Panc1 (cell line): ENCODE results near the gene PSORS1C2. TPM values are rescaled to one million over a fixed set of nuclear protein-coding genes. Genes with fewer than 3 reads are reported as not detected.

Experiments used
- ATAC-seq: fragments of 200-7000 bp; cut with Tn5 transposase; 2 replicates; pipeline ENCODE4 v1.9.1; 2020; ENCODE audit warnings: mild to moderate bottlenecking, moderate library complexity
- BruUV-seq: library from RNA; stranded (reverse); fragments of 400-500 nt; replicated peaks from 2 replicates; lab custom pipeline; 2021; lab: Mats Ljungman, UMichigan
- CTCF ChIA-PET: fragments of 300-600 bp; sonication (Branson Sonifier 250); formaldehyde crosslinking; loops from one replicate; lab custom pipeline; 2022; ENCODE audit warnings: antibody characterized with exemption; lab: Charles Lee
- POLR2A ChIA-PET: fragments of 300-600 bp; sonication (Branson Sonifier 250); formaldehyde crosslinking; loops from one replicate; lab custom pipeline; 2022; ENCODE audit warnings: antibody characterized with exemption; lab: Charles Lee
- DNase-seq: peaks from one replicate; pipeline ENCODE4 v3.0.0-alpha.2; 2010; ENCODE audit warnings: low read depth, low spot score
- H3K27ac ChIP-seq: 2 replicates; pipeline ENCODE4 v1.5.1; 2011; ENCODE audit warnings: mild to moderate bottlenecking, low read length, inconsistent platforms
- H3K27me3 ChIP-seq: fragments of 200-500 bp; sonication (Bioruptor generic); 2 replicates; pipeline ENCODE4 v1.6.0; 2014; ENCODE audit warnings: low read length, inconsistent platforms; ENCODE audit not compliant: control insufficient read depth, insufficient read depth
- H3K36me3 ChIP-seq: fragments of 200-500 bp; sonication (Bioruptor generic); 2 replicates; pipeline ENCODE4 v1.5.1; 2014; ENCODE audit warnings: inconsistent platforms, mild to moderate bottlenecking, low read length, moderate library complexity; ENCODE audit not compliant: control insufficient read depth, insufficient read depth
- H3K4me1 ChIP-seq: 2 replicates; pipeline ENCODE4 v1.5.1; 2011; ENCODE audit warnings: inconsistent platforms, mild to moderate bottlenecking, low read length, moderate library complexity; ENCODE audit not compliant: control insufficient read depth, insufficient read depth
- H3K4me3 ChIP-seq, 2 experiments: 2 replicates each; pipeline ENCODE4 v1.5.1; 2011 to 2012; ENCODE audit warnings: low read depth in 2 of 2, low read length in 2 of 2, mild to moderate bottlenecking in 2 of 2, inconsistent platforms in 1 of 2, moderate library complexity in 1 of 2
- H3K9me3 ChIP-seq: fragments of 200-500 bp; sonication (Bioruptor generic); 2 replicates; pipeline ENCODE4 v1.5.1; 2014; ENCODE audit warnings: low read depth, mild to moderate bottlenecking, inconsistent platforms, low read length, moderate library complexity; ENCODE audit not compliant: control insufficient read depth, insufficient read depth
- CTCF ChIP-seq: fragments of 450-650 bp; IDR thresholded peaks from 2 replicates; pipeline ENCODE4 v1.5.1; 2017; ENCODE audit warnings: mild to moderate bottlenecking
- POLR2AphosphoS5 ChIP-seq: IDR thresholded peaks from 2 replicates; pipeline ENCODE4 v1.6.1; 2012; ENCODE audit warnings: mild to moderate bottlenecking, low read depth, low read length, moderate library complexity
- SIN3A ChIP-seq: IDR thresholded peaks from 2 replicates; pipeline ENCODE4 v1.6.1; 2012; ENCODE audit warnings: low read depth, mild to moderate bottlenecking, low read length, moderate library complexity, borderline replicate concordance; ENCODE audit not compliant: insufficient read depth
- TCF7L2 ChIP-seq: IDR thresholded peaks from 2 replicates; pipeline ENCODE4 v1.6.1; 2011; ENCODE audit warnings: mild to moderate bottlenecking, low read depth, low read length, inconsistent platforms
- in situ Hi-C: cut with HindIII; loops from 2 replicates; pipeline ENCODE4 v1.10.0; 2016; ENCODE audit warnings: low sequenced_read_pairs, low pct_unique_long_range_greater_than_20kb
- intact Hi-C: fragments of 100-400 bp; cut with micrococcal nuclease; formaldehyde crosslinking; loops from one replicate; pipeline ENCODE4 v1.10.0; 2022; ENCODE audit not compliant: unreplicated experiment
- total RNA-seq: library from RNA; stranded (reverse); gene quantifications from one replicate; pipeline ENCODE4 v1.2.1, GENCODE V29; 2021; ENCODE audit not compliant: unreplicated experiment
- TF ChIP-seq, protein P1 (sequence below), 2 experiments: IDR thresholded peaks; 2 replicates each; pipeline ENCODE4 v1.6.1; 2011 to 2012; ENCODE audit warnings: low read depth in 2 of 2, control low read depth in 1 of 2, low read length in 1 of 2, mild to moderate bottlenecking in 1 of 2, moderate library complexity in 1 of 2; ENCODE audit not compliant: insufficient read depth in 1 of 2

PSORS1C2 gene
- total RNA-seq, 1 experiment from 2014 or later = not detected

DNA sequence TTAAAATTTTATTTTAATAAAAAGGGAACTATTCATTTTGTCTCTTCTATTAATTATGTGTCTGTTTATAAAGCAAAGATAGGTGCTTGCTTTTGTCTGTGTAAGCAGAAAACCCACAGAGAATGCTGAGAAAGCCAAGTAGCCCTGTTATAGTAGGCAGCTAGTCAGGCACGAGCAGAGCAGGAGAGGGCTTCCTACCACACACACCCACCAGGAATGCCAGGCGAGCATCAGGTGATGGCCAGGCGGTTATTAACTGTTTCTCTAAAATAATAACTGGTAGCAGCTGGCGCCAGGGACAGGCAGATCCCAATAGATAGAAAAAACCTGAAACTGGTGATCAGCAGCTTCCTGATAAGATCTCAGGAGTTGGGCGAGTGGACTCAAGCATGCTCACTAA, 42.2 kb downstream of the PSORS1C2 start:
- ChIA-PET POLR2A (no interaction called here), CTCF (no interaction called here)
- H3K9me3 ChIP-seq = no peaks in the 10 kb centered on the region
- TF ChIP-seq, protein P1, sequence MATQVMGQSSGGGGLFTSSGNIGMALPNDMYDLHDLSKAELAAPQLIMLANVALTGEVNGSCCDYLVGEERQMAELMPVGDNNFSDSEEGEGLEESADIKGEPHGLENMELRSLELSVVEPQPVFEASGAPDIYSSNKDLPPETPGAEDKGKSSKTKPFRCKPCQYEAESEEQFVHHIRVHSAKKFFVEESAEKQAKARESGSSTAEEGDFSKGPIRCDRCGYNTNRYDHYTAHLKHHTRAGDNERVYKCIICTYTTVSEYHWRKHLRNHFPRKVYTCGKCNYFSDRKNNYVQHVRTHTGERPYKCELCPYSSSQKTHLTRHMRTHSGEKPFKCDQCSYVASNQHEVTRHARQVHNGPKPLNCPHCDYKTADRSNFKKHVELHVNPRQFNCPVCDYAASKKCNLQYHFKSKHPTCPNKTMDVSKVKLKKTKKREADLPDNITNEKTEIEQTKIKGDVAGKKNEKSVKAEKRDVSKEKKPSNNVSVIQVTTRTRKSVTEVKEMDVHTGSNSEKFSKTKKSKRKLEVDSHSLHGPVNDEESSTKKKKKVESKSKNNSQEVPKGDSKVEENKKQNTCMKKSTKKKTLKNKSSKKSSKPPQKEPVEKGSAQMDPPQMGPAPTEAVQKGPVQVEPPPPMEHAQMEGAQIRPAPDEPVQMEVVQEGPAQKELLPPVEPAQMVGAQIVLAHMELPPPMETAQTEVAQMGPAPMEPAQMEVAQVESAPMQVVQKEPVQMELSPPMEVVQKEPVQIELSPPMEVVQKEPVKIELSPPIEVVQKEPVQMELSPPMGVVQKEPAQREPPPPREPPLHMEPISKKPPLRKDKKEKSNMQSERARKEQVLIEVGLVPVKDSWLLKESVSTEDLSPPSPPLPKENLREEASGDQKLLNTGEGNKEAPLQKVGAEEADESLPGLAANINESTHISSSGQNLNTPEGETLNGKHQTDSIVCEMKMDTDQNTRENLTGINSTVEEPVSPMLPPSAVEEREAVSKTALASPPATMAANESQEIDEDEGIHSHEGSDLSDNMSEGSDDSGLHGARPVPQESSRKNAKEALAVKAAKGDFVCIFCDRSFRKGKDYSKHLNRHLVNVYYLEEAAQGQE (IDR thresholded peaks at IDR 0.05; ENCODE audit: insufficient read depth in 1 of 2, low read depth in 2 of 2, low read length in 1 of 2) = no peak
- no peak for TF ChIP-seq TCF7L2
- TF ChIP-seq CTCF = no peak
- no peak for TF ChIP-seq POLR2AphosphoS5
- TF ChIP-seq SIN3A = no peak
- H3K4me3 ChIP-seq = no peak overlapping the region
- H3K36me3 ChIP-seq = no peaks in the 10 kb centered on the region
- no peaks in the 10 kb centered on the region for H3K27me3 ChIP-seq
- ATAC-seq (no peak), DNase-seq (no peak)
- no TSS peak for BruUV-seq
- intact Hi-C loops (no loop called here), in situ Hi-C loops (no loop called here)
- H3K27ac ChIP-seq = no peak overlapping the region
- peaks cover 5% of the 10 kb centered on the region; the same call in 1 of the 2 replicates for H3K4me1 ChIP-seq

DNA sequence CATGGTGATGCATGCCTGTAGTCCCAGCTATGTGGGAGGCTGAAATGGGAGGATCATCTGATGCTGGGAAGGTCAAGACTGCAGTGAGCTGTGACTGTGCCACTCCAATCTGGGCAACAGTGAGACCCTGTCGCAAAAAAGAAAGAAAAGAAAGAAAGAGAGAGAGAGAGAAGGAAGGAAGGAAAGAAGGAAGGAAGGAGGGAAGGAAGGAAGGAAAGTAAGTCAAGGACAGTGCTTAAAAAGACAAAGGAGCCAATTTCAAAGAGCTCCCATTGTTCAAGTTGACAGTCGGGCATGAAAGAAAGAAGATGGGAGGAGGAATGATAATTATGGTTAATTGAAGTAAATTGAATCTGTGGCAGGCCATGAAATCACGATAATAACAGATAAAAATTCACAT, 42.7 kb downstream of the PSORS1C2 start:
- CTCF ChIA-PET = no interaction called here
- in situ Hi-C loops (no loop called here), intact Hi-C loops (no loop called here)
- POLR2A ChIA-PET = no interaction called here
- no peaks in the 10 kb centered on the region for H3K36me3 ChIP-seq
- H3K9me3 ChIP-seq = no peaks in the 10 kb centered on the region
- no peaks in the 10 kb centered on the region for H3K27me3 ChIP-seq
- H3K27ac ChIP-seq = no peak overlapping the region
- no peak overlapping the region for H3K4me3 ChIP-seq
- TF ChIP-seq, protein P1 (IDR thresholded peaks at IDR 0.05; ENCODE audit: insufficient read depth in 1 of 2, low read depth in 2 of 2, low read length in 1 of 2) = no peak
- TF ChIP-seq CTCF (no peak), TCF7L2 (no peak), POLR2AphosphoS5 (no peak), SIN3A (no peak)
- ATAC-seq = no peak
- peaks cover 5% of the 10 kb centered on the region; the same call in 1 of the 2 replicates for H3K4me1 ChIP-seq
- DNase-seq = no peak
- no TSS peak for BruUV-seq
